ENCODE results near the gene RNF111.

The RNF111 gene

DNA sequence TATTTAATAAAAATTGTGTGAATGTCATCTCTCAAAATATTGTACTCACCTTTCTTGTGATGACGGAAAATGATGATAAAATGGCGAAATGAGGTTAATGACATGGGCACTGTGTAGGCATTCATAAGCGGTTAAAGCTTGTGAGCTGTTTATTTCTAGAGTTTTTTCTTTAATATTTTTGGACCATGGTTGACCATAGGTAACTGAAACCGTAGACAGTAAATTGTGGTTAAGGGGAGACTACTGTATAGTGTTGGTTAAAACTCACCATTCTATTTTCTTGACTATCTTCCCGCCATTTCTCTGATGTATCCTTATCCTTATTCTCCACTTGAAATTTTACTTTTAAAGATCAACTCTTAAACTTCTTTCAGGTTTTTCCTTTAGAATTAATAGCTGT lies 14.5 kb downstream of the RNF111 start:
- no peaks in the 10 kb centered on the region for H3K27me3 ChIP-seq (ENCODE audit: control insufficient read depth, insufficient read depth, low read length)
- no peak overlapping the region for H3K4me3 ChIP-seq (ENCODE audit: low read depth, low read length)
- no peaks in the 10 kb centered on the region for H3K9me3 ChIP-seq (ENCODE audit: control insufficient read depth, insufficient read depth, low read depth, low read length)
- no peak overlapping the region for H3K9ac ChIP-seq (ENCODE audit: low read length)
- H3K36me3 ChIP-seq (ENCODE audit: control insufficient read depth, insufficient read depth, low read length), result peaks cover 13% of the 10 kb centered on the region
- H3K27ac ChIP-seq (ENCODE audit: low read depth, low read length), result no peak overlapping the region
- no peaks in the 10 kb centered on the region for H3K4me1 ChIP-seq (ENCODE audit: control insufficient read depth, insufficient read depth, low read length)

- H3K4me1 ChIP-seq (ENCODE audit: control insufficient read depth, insufficient read depth, low read length), result no peaks in the 10 kb centered on the region
- no peak overlapping the region for H3K9ac ChIP-seq (ENCODE audit: low read length)
- no peaks in the 10 kb centered on the region for H3K9me3 ChIP-seq (ENCODE audit: control insufficient read depth, insufficient read depth, low read depth, low read length)
- no peak overlapping the region for H3K4me3 ChIP-seq (ENCODE audit: low read depth, low read length)
- H3K36me3 ChIP-seq (ENCODE audit: control insufficient read depth, insufficient read depth, low read length), result peaks cover 13% of the 10 kb centered on the region
- H3K27me3 ChIP-seq (ENCODE audit: control insufficient read depth, insufficient read depth, low read length), result no peaks in the 10 kb centered on the region
- H3K27ac ChIP-seq (ENCODE audit: low read depth, low read length), result no peak overlapping the region
Measured at GRCh38 chr15:59002418-59002859, 15.0 kb downstream of the RNF111 start.

- Histone ChIP-seq H3K9ac (ENCODE audit: low read length) (no peak overlapping the region), H3K4me3 (ENCODE audit: low read depth, low read length) (no peak overlapping the region), H3K9me3 (ENCODE audit: control insufficient read depth, insufficient read depth, low read depth, low read length) (no peaks in the 10 kb centered on the region), H3K4me1 (ENCODE audit: control insufficient read depth, insufficient read depth, low read length) (no peaks in the 10 kb centered on the region), H3K27me3 (ENCODE audit: control insufficient read depth, insufficient read depth, low read length) (no peaks in the 10 kb centered on the region), H3K36me3 (ENCODE audit: control insufficient read depth, insufficient read depth, low read length) (peaks cover 13% of the 10 kb centered on the region), H3K27ac (ENCODE audit: low read depth, low read length) (no peak overlapping the region)
Measured at GRCh38 chr15:59005579-59005978, 18.1 kb downstream of the RNF111 start.

GRCh38 chr15:59008086-59008485 lies 20.6 kb downstream of the RNF111 start:
- H3K9ac ChIP-seq (ENCODE audit: low read length), result no peak overlapping the region

DNA sequence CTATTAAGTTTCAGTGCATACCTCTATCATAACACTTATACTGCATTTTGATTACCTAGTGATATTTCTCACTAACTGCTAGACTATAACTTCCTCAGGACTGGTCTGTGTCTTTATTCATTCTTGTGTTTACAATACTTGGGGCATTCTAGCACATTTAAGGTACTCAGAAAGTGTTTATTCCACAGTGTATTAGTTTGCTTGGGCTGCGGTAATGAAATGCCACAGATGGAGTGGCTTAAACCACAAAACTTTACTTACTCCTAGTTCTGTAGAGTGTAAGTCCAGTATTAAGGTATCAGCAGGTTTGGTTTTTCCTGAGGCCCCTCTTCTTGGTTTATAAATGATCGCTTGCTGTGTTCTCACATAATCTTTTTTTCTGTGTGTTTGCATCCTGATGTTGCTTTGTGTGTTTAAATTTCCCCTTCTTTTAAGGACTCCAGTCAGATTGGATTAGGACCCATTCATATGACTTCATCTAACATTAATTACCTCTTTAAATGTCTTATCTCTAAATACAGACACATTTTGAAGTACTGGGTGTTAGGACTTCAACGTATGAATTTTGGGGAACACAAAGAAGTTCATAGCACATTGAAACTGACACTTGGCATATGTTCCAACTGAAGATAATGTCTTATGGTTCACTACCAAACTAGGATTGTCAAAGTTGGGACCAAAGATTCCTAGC lies 23.9 kb downstream of the RNF111 start:
- H3K9ac ChIP-seq (ENCODE audit: low read length), result no peak overlapping the region
- peaks cover 6% of the 10 kb centered on the region; the same call in 1 of the 2 replicates for H3K4me1 ChIP-seq (ENCODE audit: control insufficient read depth, insufficient read depth, low read length)
- no peak overlapping the region for H3K4me3 ChIP-seq (ENCODE audit: low read depth, low read length)
- H3K27me3 ChIP-seq (ENCODE audit: control insufficient read depth, insufficient read depth, low read length), result no peaks in the 10 kb centered on the region
- peaks cover 2% of the 10 kb centered on the region; the same call in 1 of the 2 replicates for H3K9me3 ChIP-seq (ENCODE audit: control insufficient read depth, insufficient read depth, low read depth, low read length)
- peaks cover 8% of the 10 kb centered on the region; the same call in 1 of the 2 replicates for H3K36me3 ChIP-seq (ENCODE audit: control insufficient read depth, insufficient read depth, low read length)
- H3K27ac ChIP-seq (ENCODE audit: low read depth, low read length), result no peak overlapping the region

More at GRCh38 chr15:59008086-59008485, 20.6 kb downstream of the RNF111 start:
- H3K4me3 ChIP-seq (ENCODE audit: low read depth, low read length), result no peak overlapping the region
- H3K27me3 ChIP-seq (ENCODE audit: control insufficient read depth, insufficient read depth, low read length), result no peaks in the 10 kb centered on the region
- H3K36me3 ChIP-seq (ENCODE audit: control insufficient read depth, insufficient read depth, low read length), result peaks cover 13% of the 10 kb centered on the region
- no peak overlapping the region for H3K27ac ChIP-seq (ENCODE audit: low read depth, low read length)
- no peaks in the 10 kb centered on the region for H3K9me3 ChIP-seq (ENCODE audit: control insufficient read depth, insufficient read depth, low read depth, low read length)
- H3K4me1 ChIP-seq (ENCODE audit: control insufficient read depth, insufficient read depth, low read length), result peaks cover 1% of the 10 kb centered on the region; the same call in 1 of the 2 replicates

- no peak overlapping the region for H3K4me3 ChIP-seq (ENCODE audit: low read depth, low read length)
- H3K27me3 ChIP-seq (ENCODE audit: control insufficient read depth, insufficient read depth, low read length), result no peaks in the 10 kb centered on the region
- H3K9me3 ChIP-seq (ENCODE audit: control insufficient read depth, insufficient read depth, low read depth, low read length), result peaks cover 6% of the 10 kb centered on the region
- H3K4me1 ChIP-seq (ENCODE audit: control insufficient read depth, insufficient read depth, low read length), result peaks cover 6% of the 10 kb centered on the region; the same call in 1 of the 2 replicates
- no peak overlapping the region for H3K27ac ChIP-seq (ENCODE audit: low read depth, low read length)
- peaks cover 12% of the 10 kb centered on the region for H3K36me3 ChIP-seq (ENCODE audit: control insufficient read depth, insufficient read depth, low read length)
- H3K9ac ChIP-seq (ENCODE audit: low read length), result no peak overlapping the region
Measured at GRCh38 chr15:59013246-59013873, 25.9 kb downstream of the RNF111 start.

- H3K4me1 ChIP-seq (ENCODE audit: control insufficient read depth, insufficient read depth, low read length), result peaks cover 6% of the 10 kb centered on the region; the same call in 1 of the 2 replicates
- no peak overlapping the region for H3K27ac ChIP-seq (ENCODE audit: low read depth, low read length)
- H3K27me3 ChIP-seq (ENCODE audit: control insufficient read depth, insufficient read depth, low read length), result no peaks in the 10 kb centered on the region
- peaks cover 12% of the 10 kb centered on the region for H3K36me3 ChIP-seq (ENCODE audit: control insufficient read depth, insufficient read depth, low read length)
- no peak overlapping the region for H3K4me3 ChIP-seq (ENCODE audit: low read depth, low read length)
- H3K9ac ChIP-seq (ENCODE audit: low read length), result no peak overlapping the region
- peaks cover 6% of the 10 kb centered on the region for H3K9me3 ChIP-seq (ENCODE audit: control insufficient read depth, insufficient read depth, low read depth, low read length)
Measured at GRCh38 chr15:59014068-59014467, 26.6 kb downstream of the RNF111 start.

GRCh38 chr15:59017449-59017848 lies 30.0 kb downstream of the RNF111 start:
- Histone ChIP-seq H3K27ac (ENCODE audit: low read depth, low read length) (no peak overlapping the region), H3K9ac (ENCODE audit: low read length) (no peak overlapping the region), H3K36me3 (ENCODE audit: control insufficient read depth, insufficient read depth, low read length) (peaks cover 12% of the 10 kb centered on the region), H3K4me3 (ENCODE audit: low read depth, low read length) (no peak overlapping the region), H3K9me3 (ENCODE audit: control insufficient read depth, insufficient read depth, low read depth, low read length) (peaks cover 6% of the 10 kb centered on the region), H3K4me1 (ENCODE audit: control insufficient read depth, insufficient read depth, low read length) (peaks cover 6% of the 10 kb centered on the region; the same call in 1 of the 2 replicates), H3K27me3 (ENCODE audit: control insufficient read depth, insufficient read depth, low read length) (no peaks in the 10 kb centered on the region)

GRCh38 chr15:59018833-59019232 lies 31.4 kb downstream of the RNF111 start:
- Histone ChIP-seq H3K27me3 (ENCODE audit: control insufficient read depth, insufficient read depth, low read length) (no peaks in the 10 kb centered on the region), H3K4me3 (ENCODE audit: low read depth, low read length) (no peak overlapping the region), H3K27ac (ENCODE audit: low read depth, low read length) (no peak overlapping the region), H3K36me3 (ENCODE audit: control insufficient read depth, insufficient read depth, low read length) (peaks cover 12% of the 10 kb centered on the region), H3K9ac (ENCODE audit: low read length) (no peak overlapping the region), H3K9me3 (ENCODE audit: control insufficient read depth, insufficient read depth, low read depth, low read length) (peaks cover 6% of the 10 kb centered on the region), H3K4me1 (ENCODE audit: control insufficient read depth, insufficient read depth, low read length) (no peaks in the 10 kb centered on the region)

DNA sequence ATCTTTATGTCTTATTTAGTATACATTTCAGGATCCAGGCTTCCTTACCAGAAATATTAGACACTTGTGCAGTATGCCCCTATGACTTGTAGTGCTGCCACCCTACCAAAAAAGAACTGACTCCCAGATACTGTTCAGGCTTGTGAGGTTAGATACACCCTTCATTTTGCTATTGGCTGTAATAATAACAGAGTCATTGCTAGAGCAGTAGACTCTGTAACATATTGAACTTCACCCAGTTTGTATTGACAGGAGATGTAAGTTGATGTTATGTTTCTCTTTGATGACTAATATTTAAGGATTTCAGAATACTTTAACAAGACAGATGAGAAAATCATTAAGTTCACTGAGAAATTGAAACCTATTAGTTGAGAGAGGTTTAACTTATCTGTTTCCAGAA lies 32.9 kb downstream of the RNF111 start:
- Histone ChIP-seq H3K4me3 (ENCODE audit: low read depth, low read length) (no peak overlapping the region), H3K27ac (ENCODE audit: low read depth, low read length) (no peak overlapping the region), H3K36me3 (ENCODE audit: control insufficient read depth, insufficient read depth, low read length) (peaks cover 14% of the 10 kb centered on the region)

GRCh38 chr15:59022188-59022587 lies 34.7 kb downstream of the RNF111 start:
- Histone ChIP-seq H3K4me1 (ENCODE audit: control insufficient read depth, insufficient read depth, low read length) (no peaks in the 10 kb centered on the region), H3K27ac (ENCODE audit: low read depth, low read length) (no peak overlapping the region), H3K9me3 (ENCODE audit: control insufficient read depth, insufficient read depth, low read depth, low read length) (no peaks in the 10 kb centered on the region), H3K4me3 (ENCODE audit: low read depth, low read length) (no peak overlapping the region), H3K27me3 (ENCODE audit: control insufficient read depth, insufficient read depth, low read length) (no peaks in the 10 kb centered on the region), H3K9ac (ENCODE audit: low read length) (no peak overlapping the region), H3K36me3 (ENCODE audit: control insufficient read depth, insufficient read depth, low read length) (peaks cover 2% of the 10 kb centered on the region; the same call in 1 of the 2 replicates)

More for the DNA sequence above, 32.9 kb downstream of the RNF111 start:
- Histone ChIP-seq H3K4me1 (ENCODE audit: control insufficient read depth, insufficient read depth, low read length) (no peaks in the 10 kb centered on the region), H3K9ac (ENCODE audit: low read length) (no peak overlapping the region), H3K9me3 (ENCODE audit: control insufficient read depth, insufficient read depth, low read depth, low read length) (peaks cover 6% of the 10 kb centered on the region), H3K27me3 (ENCODE audit: control insufficient read depth, insufficient read depth, low read length) (no peaks in the 10 kb centered on the region)

All from HUES6 (cell line).